RWPE2 (cell line): ENCODE results near the gene ISLR.

ENCODE experiments used
- ATAC-seq: fragments of 200-7000 bp; cut with Tn5 transposase; 3 replicates; pipeline ENCODE4 v1.9.1; 2021; ENCODE audit warnings: low read depth
- DNase-seq: peaks from one replicate; pipeline ENCODE4 v3.0.0-alpha.2; 2020; ENCODE audit warnings: low spot score
- H3K27ac ChIP-seq: fragments of 450-650 bp; 2 replicates; pipeline ENCODE4 v1.5.1; 2017; ENCODE audit warnings: mild to moderate bottlenecking; ENCODE audit not compliant: poor library complexity, severe bottlenecking
- H3K27me3 ChIP-seq: fragments of 250-450 bp; sonication (Bioruptor Pico); 2 replicates; pipeline ENCODE4 v1.5.1; 2021; ENCODE audit warnings: mild to moderate bottlenecking, moderate library complexity; ENCODE audit not compliant: insufficient read depth, poor library complexity, severe bottlenecking
- H3K36me3 ChIP-seq: fragments of 250-450 bp; sonication (Bioruptor Pico); 2 replicates; pipeline ENCODE4 v1.5.1; 2020; ENCODE audit warnings: low read depth, mild to moderate bottlenecking, moderate library complexity
- H3K4me1 ChIP-seq: fragments of 250-450 bp; sonication (Bioruptor Pico); 2 replicates; pipeline ENCODE4 v1.5.1; 2021; ENCODE audit warnings: mild to moderate bottlenecking, moderate library complexity; ENCODE audit not compliant: insufficient read depth, poor library complexity, severe bottlenecking
- H3K4me3 ChIP-seq: fragments of 250-450 bp; sonication (Bioruptor Pico); 2 replicates; pipeline ENCODE4 v1.5.1; 2021; ENCODE audit warnings: mild to moderate bottlenecking, moderate library complexity; ENCODE audit not compliant: severe bottlenecking
- H3K9me3 ChIP-seq: fragments of 250-450 bp; sonication (Bioruptor Pico); 2 replicates; pipeline ENCODE4 v1.5.1; 2021; ENCODE audit warnings: mild to moderate bottlenecking, moderate library complexity; ENCODE audit not compliant: severe bottlenecking
- TF ChIP-seq, protein P1 (sequence below): fragments of 450-650 bp; IDR thresholded peaks from one replicate; pipeline ENCODE4 v1.5.1; 2017; ENCODE audit warnings: mild to moderate bottlenecking, moderate library complexity; ENCODE audit not compliant: poor library complexity, severe bottlenecking

ISLR gene

GRCh38 chr15:74214324-74215021, 41.0 kb downstream of the ISLR start:
- Histone ChIP-seq H3K4me1 (peaks cover 23% of the 10 kb centered on the region), H3K27me3 (no peaks in the 10 kb centered on the region), H3K27ac (peak overlapping the region; percentile 53), H3K9me3 (no peaks in the 10 kb centered on the region), H3K36me3 (no peaks in the 10 kb centered on the region), H3K4me3 (no peak overlapping the region)
- DNase-seq: no peak
- no peak for ATAC-seq
- TF ChIP-seq, protein P1, sequence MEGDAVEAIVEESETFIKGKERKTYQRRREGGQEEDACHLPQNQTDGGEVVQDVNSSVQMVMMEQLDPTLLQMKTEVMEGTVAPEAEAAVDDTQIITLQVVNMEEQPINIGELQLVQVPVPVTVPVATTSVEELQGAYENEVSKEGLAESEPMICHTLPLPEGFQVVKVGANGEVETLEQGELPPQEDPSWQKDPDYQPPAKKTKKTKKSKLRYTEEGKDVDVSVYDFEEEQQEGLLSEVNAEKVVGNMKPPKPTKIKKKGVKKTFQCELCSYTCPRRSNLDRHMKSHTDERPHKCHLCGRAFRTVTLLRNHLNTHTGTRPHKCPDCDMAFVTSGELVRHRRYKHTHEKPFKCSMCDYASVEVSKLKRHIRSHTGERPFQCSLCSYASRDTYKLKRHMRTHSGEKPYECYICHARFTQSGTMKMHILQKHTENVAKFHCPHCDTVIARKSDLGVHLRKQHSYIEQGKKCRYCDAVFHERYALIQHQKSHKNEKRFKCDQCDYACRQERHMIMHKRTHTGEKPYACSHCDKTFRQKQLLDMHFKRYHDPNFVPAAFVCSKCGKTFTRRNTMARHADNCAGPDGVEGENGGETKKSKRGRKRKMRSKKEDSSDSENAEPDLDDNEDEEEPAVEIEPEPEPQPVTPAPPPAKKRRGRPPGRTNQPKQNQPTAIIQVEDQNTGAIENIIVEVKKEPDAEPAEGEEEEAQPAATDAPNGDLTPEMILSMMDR: no peak

DNA sequence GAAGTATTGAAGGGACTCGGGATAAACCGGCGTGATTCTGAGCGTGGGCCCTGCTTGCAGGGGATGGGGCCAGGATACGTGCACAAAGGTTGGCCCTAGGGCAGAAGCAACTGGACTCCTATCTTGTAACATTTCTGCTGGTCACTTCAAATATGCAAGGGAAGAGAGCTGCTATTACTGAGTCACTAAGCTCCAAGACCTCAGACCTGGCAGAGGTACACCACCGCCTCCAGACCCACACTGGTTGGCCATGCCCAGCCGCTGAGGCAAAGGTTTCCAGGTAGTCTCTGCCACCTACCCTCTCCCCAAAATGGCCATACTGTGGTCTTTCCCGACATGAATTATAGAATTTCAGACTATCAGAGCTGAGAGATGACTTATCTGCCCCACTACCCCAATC, 42.4 kb downstream of the ISLR start:
- TF ChIP-seq, protein P1: no peak
- H3K27me3 ChIP-seq: no peaks in the 10 kb centered on the region

GRCh38 chr15:74216949-74217348, 43.4 kb downstream of the ISLR start:
- no peak for DNase-seq
- H3K27ac ChIP-seq: no peak overlapping the region
- H3K4me3 ChIP-seq: no peak overlapping the region
- peaks cover 18% of the 10 kb centered on the region for H3K4me1 ChIP-seq
- no peak for ATAC-seq
- no peaks in the 10 kb centered on the region for H3K9me3 ChIP-seq
- TF ChIP-seq, protein P1: no peak
- no peaks in the 10 kb centered on the region for H3K36me3 ChIP-seq
- H3K27me3 ChIP-seq: no peaks in the 10 kb centered on the region

More for the DNA sequence above, 42.4 kb downstream of the ISLR start:
- no peaks in the 10 kb centered on the region for H3K9me3 ChIP-seq
- H3K36me3 ChIP-seq: no peaks in the 10 kb centered on the region
- peak overlapping the region; percentile 53 for H3K27ac ChIP-seq
- no peak overlapping the region for H3K4me3 ChIP-seq
- no peak for ATAC-seq
- peaks cover 18% of the 10 kb centered on the region for H3K4me1 ChIP-seq
- DNase-seq: no peak

GRCh38 chr15:74217907-74218885, 44.7 kb downstream of the ISLR start:
- H3K27me3 ChIP-seq: no peaks in the 10 kb centered on the region
- TF ChIP-seq, protein P1: no peak
- DNase-seq (no peak), ATAC-seq (peak; percentile 23; the same call in 1 of the 3 replicates)
- H3K9me3 ChIP-seq: no peaks in the 10 kb centered on the region
- no peaks in the 10 kb centered on the region for H3K36me3 ChIP-seq
- H3K27ac ChIP-seq: no peak overlapping the region
- H3K4me3 ChIP-seq: no peak overlapping the region
- peaks cover 18% of the 10 kb centered on the region for H3K4me1 ChIP-seq
